GM18502 (cell line): ENCODE measurements around the gene SSTR3.
"Not testable (repeated sequence)": the region's sequence is repeated elsewhere in the genome, so short reads cannot be mapped to it uniquely, and the experiment has no call there.

Experiments
- ATAC-seq: cut with Tn5 transposase; IDR thresholded peaks from one replicate; pipeline ENCODE4 v1.9.1; 2021; ENCODE audit warnings: mild to moderate bottlenecking; ENCODE audit not compliant: unreplicated experiment, poor library complexity

Gene SSTR3

DNA sequence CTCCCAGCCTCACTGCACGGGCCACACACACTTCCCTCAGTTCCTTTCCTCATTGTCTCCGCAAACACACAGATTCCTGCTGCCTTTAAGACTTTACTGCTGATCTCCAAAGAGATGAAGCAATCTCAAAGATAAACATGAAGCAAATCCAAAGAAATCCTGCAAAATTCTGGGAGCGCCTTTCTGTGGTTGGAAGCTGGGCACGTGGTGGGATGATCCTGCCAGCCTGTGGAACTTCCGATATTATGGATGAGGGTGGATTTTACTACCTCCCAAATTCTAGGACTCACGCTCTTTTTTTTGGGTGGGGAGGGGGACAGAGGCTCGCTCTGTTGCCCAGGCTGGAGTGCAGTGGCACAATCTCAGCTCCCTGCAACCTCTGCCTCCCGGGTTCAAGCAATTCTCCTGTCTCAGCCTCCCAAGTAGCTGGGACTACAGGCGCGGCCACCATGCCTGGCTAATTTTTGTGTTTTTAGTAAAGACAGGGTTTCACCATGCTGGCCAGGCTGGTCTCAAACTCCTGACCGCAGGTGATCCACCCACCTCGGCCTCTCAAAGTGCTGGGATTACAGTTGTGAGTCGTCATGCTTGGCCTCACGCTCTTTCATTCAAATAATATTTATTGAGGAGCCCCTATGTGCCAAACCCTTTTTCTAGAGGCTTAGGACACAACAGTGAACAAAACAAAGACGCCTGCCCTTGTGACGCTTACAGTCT lies 41.4 kb downstream of the SSTR3 start:
- ATAC-seq: not testable (repeated sequence)

DNA sequence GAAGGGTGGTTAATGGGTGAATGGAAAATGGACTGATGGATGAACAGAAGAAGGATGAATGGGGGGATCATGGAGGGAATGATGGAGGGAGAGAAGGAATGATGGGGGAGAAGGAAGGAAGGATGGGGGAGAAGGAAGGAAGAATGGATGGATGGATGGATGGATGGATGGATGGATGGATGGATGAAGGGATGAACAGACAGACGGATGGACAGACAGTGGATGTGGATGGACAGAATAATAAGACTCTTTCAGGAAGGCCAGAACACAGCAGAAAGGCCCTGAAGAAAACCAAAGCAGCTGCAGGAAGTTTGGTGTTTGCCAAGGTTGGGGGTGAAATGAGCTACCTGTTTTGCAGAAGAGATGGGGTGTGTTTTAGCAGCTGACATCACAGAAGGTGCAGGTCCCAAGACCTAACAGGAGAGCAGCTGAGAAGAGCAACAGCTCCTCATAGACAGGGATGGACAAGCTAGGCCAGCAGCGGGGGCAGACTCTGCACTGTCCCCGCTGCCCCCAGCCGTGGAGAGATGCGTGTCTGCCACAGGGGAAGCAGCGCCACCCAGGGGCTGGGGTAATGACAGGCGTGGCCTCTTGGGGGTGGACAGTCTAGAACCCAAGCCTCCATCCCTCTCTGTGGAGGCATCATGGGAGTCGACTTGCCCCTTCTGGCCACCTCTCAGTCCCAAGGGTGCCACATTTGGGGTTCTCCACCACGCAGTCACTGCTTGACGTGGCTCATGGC lies 42.2 kb downstream of the SSTR3 start:
- ATAC-seq: no peak

DNA sequence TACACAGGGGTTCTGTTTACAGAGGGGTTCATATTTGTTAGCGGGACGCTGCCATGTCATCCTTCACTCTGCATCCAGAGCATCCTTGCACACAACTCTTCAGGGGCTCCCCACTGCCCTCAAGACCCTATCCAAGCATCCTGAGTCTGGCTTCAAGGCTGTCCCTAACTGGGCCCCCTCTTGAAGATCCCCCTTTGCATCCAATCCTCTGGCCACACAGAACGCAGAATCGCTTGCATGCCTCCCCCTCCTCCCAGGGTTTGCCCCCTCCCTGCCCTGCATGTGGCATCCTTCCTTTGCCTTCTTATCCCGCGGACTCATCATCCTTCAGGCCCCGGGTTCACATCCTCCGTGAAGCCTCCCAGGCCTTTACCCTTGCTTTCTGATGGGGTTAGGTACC lies 42.9 kb downstream of the SSTR3 start:
- no peak for ATAC-seq

DNA sequence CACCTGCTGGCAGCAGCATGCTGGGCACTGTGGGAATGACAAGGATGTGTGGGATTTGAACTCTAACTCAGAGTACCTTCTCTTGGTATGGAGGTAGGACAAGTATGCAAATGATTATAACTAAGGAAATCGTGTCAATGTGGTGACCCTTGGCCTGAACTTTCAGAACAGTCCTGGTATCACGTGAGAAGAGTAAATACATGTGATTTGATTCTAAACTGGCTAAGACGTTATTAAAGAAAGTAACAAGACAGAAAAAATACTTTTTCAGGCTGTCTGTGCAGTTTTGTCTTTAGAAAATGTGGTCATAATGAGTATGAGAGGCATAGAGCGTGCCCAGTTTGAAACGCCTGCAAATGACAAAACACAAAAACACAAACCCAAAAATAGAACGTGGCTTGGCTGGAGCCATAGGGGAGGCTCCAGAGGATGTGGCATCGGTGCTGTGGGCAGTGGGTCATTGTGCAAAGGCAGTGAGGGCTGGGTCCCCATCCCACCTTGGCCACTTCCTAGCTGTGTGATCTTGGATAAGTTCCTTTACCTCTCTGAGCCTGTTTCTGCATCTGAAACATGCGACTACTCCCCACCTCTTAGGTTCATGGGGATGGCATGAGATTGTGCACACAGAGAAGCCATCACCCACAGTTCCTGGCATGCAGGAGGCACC lies 44.2 kb downstream of the SSTR3 start:
- no peak for ATAC-seq

DNA sequence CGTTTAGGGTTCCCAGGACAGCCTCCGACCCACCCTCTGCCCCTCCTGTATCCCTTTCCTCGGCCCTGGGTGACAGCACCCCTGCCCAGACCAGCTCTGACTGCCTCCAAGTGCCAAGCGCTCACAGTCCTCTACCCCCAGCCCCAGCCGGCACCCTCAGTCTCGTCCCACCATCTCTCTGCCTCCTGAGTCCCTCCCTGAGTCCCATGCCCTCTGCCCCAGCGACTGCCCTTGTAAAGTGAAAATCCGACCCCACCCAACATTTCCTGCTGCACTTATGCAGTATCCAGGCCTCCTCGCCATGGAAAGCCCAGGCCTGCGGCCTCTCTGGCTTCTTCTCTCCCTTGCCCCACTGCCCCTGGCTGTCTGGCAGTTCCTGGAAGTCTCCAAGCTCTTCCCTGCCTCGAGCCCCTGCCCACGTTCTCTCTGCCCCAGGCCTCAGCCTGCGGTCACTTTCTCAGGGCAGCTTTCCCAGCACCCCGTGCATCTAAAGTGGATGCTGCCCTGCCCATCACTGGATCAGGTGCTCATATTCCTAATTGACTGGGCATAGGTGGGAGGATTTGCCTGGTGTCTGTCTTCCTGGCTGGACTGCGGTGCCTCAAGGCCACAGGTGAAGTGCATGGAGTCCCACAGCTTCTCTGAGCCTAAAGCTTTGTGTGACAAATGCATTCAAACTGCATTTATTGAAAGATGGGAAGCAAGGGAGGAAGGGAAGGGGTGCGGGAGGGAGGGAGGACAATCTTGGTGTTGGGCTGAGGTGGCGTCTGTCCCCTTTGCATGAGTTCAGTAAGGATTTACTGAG lies 44.9 kb downstream of the SSTR3 start:
- no peak for ATAC-seq

DNA sequence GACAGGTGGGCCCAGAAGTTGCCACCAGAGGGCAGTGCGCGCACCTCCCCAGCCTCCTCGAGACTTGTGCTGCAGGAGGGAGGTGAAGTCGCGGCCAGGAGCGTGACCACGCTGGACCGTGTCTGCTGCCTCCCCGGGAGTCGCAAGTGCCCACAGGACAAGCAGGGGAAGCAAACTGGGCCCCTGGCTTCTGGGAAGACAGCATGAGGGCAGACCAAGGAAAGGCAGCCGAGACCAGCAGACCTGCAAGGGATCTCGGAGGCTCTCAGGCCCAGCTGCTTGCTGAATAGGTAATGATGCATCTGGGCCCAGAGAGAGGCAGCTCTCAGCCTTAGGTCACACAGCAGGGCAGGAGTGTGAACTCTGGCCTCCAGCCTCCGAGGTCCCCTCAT lies 45.6 kb downstream of the SSTR3 start:
- ATAC-seq: no peak

DNA sequence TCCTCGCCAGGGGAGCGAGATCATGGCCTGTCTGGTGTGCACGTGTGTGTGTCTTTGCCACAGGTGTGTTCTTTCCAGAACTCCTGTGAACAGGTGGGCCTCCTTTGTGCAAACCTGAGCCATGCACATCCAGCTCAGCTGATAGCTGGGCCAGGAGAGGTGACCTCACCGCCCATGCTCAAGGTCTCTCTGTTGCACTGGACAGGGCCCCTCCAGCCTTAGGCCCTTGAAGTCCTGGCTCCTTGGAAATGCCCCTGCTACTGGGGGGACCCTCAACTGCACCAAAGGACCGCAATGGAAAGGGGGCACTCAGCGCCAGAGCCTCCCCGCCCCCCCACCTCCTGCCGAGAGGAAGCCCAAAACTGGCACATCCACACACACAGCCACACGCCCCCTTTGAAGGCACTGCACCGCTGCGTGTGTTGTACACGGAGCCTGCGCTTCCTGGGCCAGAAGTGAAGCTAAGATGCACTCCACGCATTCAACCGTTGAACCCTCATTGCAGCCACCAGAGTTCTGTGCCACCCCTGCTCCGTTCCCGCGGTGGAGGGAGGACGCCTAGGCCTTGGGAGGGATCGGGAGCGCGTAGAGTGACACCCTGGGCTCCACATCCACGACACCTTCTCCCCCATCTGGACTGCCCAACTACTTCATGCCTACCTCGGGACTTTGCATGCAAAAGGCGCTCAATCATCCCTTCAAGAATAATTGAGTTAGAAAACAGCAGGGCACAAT lies 46.2 kb downstream of the SSTR3 start:
- no peak for ATAC-seq

DNA sequence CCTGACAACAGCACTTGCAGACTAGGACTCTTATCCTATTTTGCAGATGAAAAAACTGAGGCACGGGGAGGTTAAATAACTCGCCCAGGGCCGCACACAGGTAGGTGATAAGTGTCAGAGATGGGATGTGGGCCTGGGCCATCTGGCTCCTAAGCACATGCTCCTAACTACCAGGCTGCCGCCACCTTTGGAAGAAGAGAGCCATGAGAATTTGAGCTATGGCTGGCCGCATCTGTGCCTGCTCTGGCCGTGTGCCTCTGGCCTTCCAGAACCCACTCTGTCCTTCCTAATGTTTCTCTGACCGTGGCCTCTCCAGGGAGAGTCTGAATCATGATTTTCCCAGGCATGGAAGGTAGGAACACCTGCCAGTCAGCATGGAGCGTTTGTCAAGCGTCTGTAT lies 47.2 kb downstream of the SSTR3 start:
- no peak for ATAC-seq

DNA sequence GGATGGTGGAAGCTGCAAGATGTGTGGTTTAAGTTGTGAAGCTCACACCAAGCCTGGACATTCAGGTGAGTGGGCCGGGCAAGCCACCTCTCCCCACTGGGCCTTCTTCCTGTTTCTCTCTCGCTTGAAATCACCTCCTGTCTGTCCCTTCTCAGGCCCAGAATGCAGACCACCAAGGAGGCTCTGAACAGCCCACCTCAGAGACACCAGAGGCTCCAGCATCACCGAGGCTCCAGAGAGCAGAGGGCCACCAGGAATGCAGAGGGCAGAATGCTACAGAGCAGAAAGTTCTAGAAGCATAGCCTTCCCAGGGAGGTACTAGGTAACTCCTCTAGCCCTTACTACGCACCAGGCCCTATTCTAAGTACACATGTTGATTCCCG lies 47.8 kb downstream of the SSTR3 start:
- ATAC-seq: no peak

DNA sequence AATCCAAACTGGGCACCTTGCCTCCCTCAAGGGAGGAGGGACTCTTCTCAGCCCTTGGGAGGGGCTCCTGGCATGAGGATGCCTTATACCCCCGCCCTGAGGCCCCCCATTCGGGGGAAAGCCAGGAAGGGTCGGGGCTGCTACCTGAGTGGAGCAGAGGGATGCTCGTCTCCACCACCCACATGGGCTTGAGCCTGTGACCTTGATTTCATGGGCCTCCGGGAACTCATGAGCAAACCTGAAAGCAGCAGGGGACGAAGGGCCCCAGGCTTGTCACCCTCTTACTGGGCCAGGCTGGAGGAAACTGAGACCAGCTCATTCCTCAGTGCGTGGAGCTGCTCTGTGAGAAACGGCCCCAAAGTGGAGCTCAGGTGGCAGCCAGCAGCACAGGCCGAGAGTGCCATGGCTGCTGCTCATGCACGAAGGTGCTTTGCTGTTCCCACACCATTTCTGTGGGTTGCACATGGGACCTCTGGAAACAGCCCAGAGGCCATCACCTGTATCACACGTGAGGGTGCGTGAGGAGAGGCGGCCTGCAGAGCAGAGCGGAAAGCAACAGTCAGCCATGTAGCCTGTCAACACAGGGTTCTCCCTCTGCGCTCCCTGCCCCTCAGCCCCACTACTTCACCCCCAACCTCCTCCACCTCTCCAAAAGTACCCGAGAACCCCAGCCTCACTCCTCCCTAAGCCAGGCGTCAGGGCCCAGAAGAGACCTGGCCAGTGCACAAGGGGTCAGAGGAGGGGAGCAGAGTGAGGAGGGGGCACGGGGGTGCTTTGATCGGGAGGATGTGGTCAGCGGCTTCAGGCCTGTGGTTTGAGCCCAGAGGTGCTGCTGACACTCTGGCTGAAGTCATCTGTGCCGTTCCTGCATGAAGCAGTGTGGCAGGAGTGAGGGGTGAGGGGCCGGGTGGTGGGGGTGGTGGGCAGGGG lies 48.4 kb downstream of the SSTR3 start:
- ATAC-seq: no peak

DNA sequence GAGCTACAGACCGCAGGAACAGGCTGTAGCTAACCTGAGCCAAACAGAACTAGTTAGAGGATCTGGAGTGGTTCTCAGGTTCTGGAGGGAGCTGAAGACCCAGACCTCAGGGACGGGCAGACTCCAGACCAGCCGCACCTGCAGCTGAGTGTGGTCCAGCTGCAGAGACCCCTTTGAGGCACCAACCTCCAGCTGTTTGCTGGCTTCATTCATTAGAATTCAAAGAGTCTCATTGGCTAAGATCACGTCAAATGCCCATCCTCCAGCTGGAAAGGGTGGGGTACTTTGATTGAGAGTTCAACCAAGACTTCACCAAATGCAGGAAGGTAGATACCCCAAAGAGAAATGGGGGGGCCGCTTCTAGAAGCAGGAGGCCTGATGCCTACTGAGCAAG lies 49.2 kb downstream of the SSTR3 start:
- ATAC-seq: no peak

DNA sequence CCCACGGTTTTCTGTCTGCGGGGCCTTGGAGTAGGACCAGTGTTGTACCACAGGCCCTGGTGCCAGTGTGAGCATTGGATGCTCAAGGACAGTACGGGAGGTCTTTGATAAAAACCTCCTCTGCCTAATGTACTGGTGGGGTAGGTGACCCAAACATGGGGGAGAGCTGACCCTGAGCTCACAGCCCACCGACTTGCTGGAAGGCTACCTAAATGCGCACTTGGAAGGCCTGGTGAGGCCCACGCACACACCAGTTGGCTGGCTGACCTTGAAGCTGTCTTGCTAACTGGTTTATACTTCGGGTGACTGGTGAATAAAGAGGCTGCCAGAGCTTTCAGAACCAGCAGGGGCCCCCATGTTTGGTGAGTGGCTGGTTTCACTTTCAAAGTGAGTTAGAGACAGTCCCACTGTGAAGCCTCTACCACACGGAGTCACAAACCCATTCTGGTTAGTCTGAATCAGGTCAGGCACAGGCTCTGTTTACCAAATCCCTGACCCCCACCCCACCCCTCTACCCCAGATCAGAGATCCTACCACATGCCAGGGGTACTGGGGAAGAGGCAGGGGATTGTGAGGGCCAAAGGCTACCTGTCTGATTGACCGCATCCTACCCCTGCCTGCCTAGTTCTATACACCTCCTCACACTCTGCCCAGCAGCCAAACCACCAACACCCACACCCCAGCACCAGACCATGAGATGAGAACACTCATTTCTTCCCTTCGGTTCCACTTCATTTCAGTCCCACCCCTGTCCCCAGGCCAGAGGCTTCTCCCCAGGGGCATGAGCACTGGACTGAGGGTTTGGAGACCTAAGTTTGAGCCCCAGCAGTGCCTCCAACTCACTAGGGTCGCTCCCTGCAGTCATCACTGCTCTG lies 49.8 kb downstream of the SSTR3 start:
- peak; percentile 60 for ATAC-seq

DNA sequence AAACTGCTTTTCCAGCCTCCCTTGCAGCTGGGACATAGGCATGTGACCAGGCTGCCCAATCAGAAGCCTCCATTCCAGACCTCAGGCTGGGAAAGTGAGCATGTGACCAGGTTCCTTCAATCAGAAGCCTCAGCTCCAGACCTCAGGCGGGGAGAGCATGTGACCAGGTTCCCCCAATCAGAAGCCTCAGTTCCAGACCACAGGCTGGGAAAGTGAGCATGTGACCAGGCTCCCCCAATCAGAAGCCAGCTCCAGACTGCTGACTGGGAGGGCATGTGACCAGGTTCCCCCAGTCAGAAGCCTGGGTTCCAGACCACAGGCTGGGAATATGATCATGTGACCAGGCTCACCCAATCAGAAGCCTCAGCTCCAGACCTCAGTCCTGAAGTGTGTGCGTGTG lies 50.8 kb downstream of the SSTR3 start:
- no peak for ATAC-seq

DNA sequence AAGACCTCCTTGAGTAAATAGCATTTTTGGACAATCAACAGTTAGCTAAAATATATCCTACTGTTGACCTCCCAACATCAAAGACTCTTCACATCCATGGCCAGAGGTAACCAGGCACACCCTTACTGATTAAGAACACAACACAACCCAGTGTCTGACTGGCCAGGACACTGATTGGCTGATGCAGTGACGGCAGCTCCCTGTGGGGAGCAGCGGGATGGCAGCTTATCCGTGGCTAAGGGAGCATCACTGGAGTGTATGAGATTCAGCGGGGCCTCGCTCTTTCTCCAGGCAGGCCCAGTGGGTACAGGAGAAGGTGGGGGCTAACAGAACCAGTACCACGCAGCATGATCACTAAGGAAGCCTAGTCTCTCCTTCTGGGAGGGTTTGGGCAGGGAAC lies 52.2 kb downstream of the SSTR3 start:
- ATAC-seq: no peak

DNA sequence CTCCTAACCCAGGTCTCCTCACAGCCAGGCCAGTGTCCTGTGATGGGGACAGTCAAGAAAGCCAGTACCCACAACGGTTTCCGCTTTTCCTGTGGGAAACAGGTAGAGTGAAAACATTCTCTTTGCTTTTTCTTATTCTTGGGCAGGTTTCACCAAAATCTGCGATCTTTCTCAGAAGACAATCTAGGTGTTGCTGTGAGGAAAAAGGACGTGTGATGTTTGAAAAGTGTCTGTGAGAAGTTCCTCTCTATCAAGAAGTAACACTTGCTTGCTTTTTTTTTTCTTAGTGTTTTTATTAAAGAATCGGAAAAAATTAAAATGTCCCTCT lies 53.4 kb downstream of the SSTR3 start:
- ATAC-seq: no peak

DNA sequence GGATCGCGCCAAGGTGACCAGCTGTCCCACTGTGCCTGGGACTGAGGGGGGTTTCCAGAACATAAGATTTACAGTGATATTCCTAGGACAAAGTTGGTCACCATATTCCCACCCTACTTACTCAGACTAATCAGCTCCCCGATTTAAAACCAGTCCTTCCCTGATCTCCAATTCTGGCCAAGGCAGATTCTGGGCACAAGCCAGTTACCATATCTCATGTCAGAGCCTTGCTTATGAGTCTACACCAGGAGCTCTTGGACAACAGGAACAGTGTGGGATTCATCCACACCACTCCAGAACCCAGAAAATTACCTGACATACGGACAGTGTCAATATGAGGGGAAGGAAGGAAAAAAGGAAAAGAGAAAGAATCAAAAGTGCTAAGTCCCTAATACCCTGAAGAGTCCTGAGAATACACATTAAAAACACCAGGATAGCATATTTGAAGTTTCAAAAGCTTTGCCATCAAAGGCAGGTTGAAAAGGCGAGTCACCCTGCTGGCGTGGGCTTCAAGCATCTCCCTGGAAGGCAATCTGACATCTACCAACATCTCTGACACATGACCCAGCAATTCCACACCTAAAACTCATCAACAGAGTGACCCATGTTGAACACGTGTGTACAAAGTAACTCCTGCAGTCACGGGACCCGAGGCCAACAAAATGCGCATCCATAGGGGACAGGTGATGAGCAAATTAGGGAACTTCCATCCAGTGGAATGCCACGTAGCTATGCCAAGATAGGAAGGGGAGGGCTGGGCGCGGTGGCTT lies 54.6 kb downstream of the SSTR3 start:
- no peak for ATAC-seq

DNA sequence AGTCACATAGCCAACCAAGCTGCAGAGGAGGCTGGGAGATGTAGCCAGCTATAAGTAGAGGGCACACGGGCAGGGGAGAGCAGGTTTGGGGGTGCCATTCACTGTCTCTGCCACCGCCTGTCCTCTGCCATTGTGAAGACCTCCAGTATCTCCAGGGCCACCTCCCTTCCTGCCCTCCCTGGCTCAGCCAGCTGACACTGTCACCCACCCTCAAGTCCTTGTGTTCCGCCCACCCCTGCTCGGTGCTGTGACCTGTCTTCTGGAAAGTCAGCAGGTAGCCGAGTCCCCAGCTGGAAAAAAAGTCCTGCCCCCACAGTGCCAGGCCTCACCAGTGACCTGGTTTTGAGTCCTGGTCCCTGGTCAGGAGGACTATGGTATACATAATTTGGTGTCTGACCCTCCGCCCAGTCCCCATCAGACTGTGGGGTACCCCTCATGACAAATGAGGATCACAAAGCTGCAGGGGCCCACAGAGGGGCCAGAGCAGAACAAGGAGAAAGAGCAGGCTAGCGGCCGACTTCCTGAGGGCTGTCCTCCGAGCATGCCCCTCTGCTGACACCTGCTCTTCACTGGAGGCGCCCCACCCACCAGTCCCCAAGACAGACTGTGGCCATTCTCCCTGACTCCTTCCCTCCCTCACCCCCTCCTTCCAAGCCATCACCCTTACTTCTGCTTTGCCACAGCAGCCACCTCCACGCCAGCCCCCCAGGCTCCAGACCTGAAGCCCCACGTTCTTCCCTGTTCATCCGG lies 55.4 kb downstream of the SSTR3 start:
- ATAC-seq: no peak
